ENCODE measurements around the gene RAPGEF4. TPM values are rescaled to one million over a fixed set of nuclear protein-coding genes. Genes with fewer than 3 reads are reported as not detected.

Gene RAPGEF4
- total and polyA plus RNA-seq, 3 experiments from 2014 or later: not detected

DNA sequence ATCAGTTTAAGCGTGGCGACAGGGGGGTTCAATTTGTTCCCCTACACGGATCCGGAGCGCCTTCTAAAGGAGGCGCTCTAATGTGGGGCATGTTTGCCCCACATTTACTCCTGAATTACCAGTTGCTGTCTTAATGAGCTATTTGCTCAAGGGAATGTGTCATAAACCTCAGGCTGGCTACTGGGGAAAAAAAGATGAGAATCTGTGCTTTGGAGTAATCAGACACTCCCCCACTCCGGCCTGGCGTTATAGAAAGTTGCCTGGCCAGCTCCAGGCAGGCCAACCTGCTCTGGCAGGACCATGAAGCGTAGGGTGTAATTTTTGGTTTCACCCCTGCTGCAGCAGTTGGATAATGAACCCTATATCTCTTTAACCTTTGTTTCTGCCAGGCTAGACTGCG lies 309.0 kb downstream of the RAPGEF4 start:
- POLR2A ChIA-PET: no interaction called here
- peak overlapping the region in 1 of 8 donors; percentile 17 for H3K27ac Mint-ChIP-seq
- DNase-seq: no peak
- Histone ChIP-seq H3K36me3 (ENCODE audit: insufficient read depth, low read length) (no peaks in the 10 kb centered on the region), H3K27ac (ENCODE audit: low read depth, low read length) (no peak overlapping the region), H3K27me3 (ENCODE audit: insufficient read depth, low read length, poor library complexity, severe bottlenecking) (no peaks in the 10 kb centered on the region), H3K4me3 (ENCODE audit: low read length) (no peak overlapping the region), H3K4me1 (ENCODE audit: insufficient read depth, low read length) (no peaks in the 10 kb centered on the region), H3K9me3 (ENCODE audit: low read length) (no peaks in the 10 kb centered on the region)
- no peaks in the 10 kb centered on the region for H3K36me3 Mint-ChIP-seq
- no peak overlapping the region for H3K4me3 Mint-ChIP-seq
- CTCF ChIA-PET: interaction anchor here (0.7 kb wide), 1 partner anchor 17 kb away, joined by 4 read pairs; no protein-coding TSS in a partner anchor
- H3K9me3 Mint-ChIP-seq: no peaks in the 10 kb centered on the region
- H3K4me1 Mint-ChIP-seq: no peaks in the 10 kb centered on the region
- H3K27me3 Mint-ChIP-seq: peaks cover 0 to 4% of the 10 kb centered on the region in 2 donors

DNA sequence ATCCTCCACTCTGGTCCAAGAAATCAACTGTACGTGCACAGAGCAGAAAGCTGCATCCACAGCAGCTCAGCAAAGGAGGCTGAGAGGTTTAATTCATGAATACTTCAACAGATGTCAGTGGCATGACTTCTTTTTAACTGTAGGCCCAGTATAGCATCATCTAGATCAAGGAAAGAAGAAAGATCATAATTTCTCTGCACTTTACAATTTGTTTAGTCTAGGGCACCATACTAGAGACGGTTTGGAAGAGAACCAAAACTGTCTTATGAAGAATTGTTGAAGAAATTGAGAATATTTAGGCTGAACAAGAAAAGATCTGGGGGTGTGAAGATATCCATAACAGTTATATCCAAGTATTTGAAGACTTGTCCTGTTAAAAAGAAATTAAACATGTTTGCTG lies 309.5 kb downstream of the RAPGEF4 start:
- peaks cover 0 to 4% of the 10 kb centered on the region in 2 donors for H3K27me3 Mint-ChIP-seq
- H3K27ac ChIP-seq (ENCODE audit: low read depth, low read length): no peak overlapping the region
- ChIA-PET CTCF (interaction anchor here (0.7 kb wide), 1 partner anchor 18 kb away, joined by 4 read pairs; no protein-coding TSS in a partner anchor), POLR2A (no interaction called here)
- H3K4me3 Mint-ChIP-seq: no peak overlapping the region
- no peaks in the 10 kb centered on the region for H3K4me1 ChIP-seq (ENCODE audit: insufficient read depth, low read length)
- no peak overlapping the region for H3K4me3 ChIP-seq (ENCODE audit: low read length)
- H3K4me1 Mint-ChIP-seq: no peaks in the 10 kb centered on the region
- no peak overlapping the region for H3K27ac Mint-ChIP-seq
- DNase-seq: no peak
- H3K36me3 Mint-ChIP-seq: no peaks in the 10 kb centered on the region
- no peaks in the 10 kb centered on the region for H3K9me3 Mint-ChIP-seq
- H3K27me3 ChIP-seq (ENCODE audit: insufficient read depth, low read length, poor library complexity, severe bottlenecking): no peaks in the 10 kb centered on the region
- no peaks in the 10 kb centered on the region for H3K9me3 ChIP-seq (ENCODE audit: low read length)
- H3K36me3 ChIP-seq (ENCODE audit: insufficient read depth, low read length): no peaks in the 10 kb centered on the region

DNA sequence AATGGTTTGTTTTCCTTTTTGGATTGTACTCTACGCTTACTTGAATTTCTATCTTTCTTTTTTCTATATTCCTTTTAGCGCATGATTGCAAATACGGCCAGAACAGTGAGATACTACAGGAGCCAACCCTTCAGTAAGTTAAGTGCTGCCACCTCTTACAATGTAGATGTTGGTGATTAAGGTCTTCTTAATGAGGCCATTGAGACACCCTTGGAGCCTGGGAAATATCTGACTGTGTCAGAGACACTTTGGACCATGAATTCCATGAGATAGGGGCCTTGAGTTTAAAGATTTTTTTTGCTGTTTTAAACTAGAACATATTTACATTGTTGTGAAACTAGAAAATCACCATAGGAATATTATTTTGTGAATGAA lies 312.9 kb downstream of the RAPGEF4 start:
- no peaks in the 10 kb centered on the region for H3K4me1 Mint-ChIP-seq
- Histone ChIP-seq H3K4me1 (ENCODE audit: insufficient read depth, low read length) (no peaks in the 10 kb centered on the region), H3K27me3 (ENCODE audit: insufficient read depth, low read length, poor library complexity, severe bottlenecking) (no peaks in the 10 kb centered on the region), H3K9me3 (ENCODE audit: low read length) (no peaks in the 10 kb centered on the region), H3K27ac (ENCODE audit: low read depth, low read length) (no peak overlapping the region), H3K4me3 (ENCODE audit: low read length) (no peak overlapping the region), H3K36me3 (ENCODE audit: insufficient read depth, low read length) (no peaks in the 10 kb centered on the region)
- H3K9me3 Mint-ChIP-seq: no peaks in the 10 kb centered on the region
- POLR2A ChIA-PET: no interaction called here
- H3K4me3 Mint-ChIP-seq: no peak overlapping the region
- H3K27me3 Mint-ChIP-seq: peaks cover 6 to 7% of the 10 kb centered on the region in 2 donors
- no peaks in the 10 kb centered on the region for H3K36me3 Mint-ChIP-seq
- no peak for DNase-seq
- H3K27ac Mint-ChIP-seq: peak overlapping the region in 1 of 8 donors; percentile 3
- CTCF ChIA-PET: no interaction called here

DNA sequence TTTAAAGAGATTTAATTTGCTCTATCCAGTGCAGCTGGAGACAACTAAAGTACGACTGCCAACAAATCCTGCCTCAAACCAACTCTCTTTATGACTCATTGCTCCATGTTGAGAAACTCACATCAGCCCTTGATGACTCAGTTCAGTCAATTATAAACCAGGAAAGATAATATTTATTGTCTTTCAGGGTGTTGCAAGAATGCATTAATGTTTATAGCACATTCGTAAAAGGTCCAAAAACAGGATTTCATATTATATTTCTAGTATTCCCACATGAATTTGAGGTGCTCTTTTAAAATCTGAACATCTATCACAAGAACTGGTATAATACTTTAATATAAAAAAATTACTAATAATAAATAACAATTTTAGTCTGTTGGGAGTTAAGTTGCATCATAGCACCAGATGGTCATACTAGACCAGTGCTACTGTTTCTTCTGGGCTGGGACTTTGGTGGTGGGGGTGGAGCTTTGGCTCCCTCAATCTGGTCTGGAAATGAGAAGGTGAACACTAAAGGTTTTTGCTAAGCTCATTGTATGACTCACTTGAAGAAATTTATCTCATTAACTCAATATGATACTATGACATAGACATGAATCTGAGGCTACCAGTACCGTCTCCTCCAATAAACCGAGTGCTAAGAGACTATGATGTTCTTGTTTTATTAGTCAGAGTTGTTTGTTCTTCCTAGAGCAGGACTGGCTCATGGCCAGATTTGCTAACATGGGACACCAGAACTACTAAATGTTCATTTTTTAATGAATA lies 313.4 kb downstream of the RAPGEF4 start:
- peaks cover 7 to 8% of the 10 kb centered on the region in 2 donors for H3K27me3 Mint-ChIP-seq
- no peak overlapping the region for H3K27ac Mint-ChIP-seq
- H3K4me1 Mint-ChIP-seq: no peaks in the 10 kb centered on the region
- no peaks in the 10 kb centered on the region for H3K36me3 ChIP-seq (ENCODE audit: insufficient read depth, low read length)
- H3K36me3 Mint-ChIP-seq: no peaks in the 10 kb centered on the region
- H3K9me3 ChIP-seq (ENCODE audit: low read length): no peaks in the 10 kb centered on the region
- ChIA-PET POLR2A (no interaction called here), CTCF (no interaction called here)
- H3K27ac ChIP-seq (ENCODE audit: low read depth, low read length): no peak overlapping the region
- no peaks in the 10 kb centered on the region for H3K9me3 Mint-ChIP-seq
- H3K4me1 ChIP-seq (ENCODE audit: insufficient read depth, low read length): no peaks in the 10 kb centered on the region
- no peaks in the 10 kb centered on the region for H3K27me3 ChIP-seq (ENCODE audit: insufficient read depth, low read length, poor library complexity, severe bottlenecking)
- no peak for DNase-seq
- no peak overlapping the region for H3K4me3 ChIP-seq (ENCODE audit: low read length)
- H3K4me3 Mint-ChIP-seq: no peak overlapping the region

DNA sequence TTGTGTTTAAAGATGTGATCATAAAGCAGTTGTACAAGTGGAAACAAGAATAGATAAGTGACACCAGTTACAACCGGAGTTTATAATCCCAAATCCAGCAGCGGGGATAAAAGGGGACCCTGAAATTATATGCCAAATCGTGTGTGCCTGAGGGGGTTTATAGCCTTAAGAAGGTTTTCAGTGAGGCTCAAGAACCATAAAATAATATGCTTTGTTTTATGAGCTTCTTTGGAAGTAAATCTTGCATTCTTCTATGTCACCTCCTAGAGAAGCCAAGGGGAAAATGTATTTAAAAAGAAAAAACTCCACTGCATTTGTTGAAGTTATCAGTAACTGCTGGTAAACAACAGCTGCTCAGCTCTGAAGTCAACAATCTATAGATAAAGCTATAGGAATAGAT lies 314.2 kb downstream of the RAPGEF4 start:
- H3K27ac Mint-ChIP-seq: no peak overlapping the region
- no peaks in the 10 kb centered on the region for H3K4me1 ChIP-seq (ENCODE audit: insufficient read depth, low read length)
- no peaks in the 10 kb centered on the region for H3K9me3 ChIP-seq (ENCODE audit: low read length)
- H3K36me3 ChIP-seq (ENCODE audit: insufficient read depth, low read length): no peaks in the 10 kb centered on the region
- no peaks in the 10 kb centered on the region for H3K4me1 Mint-ChIP-seq
- no peak for DNase-seq
- H3K27me3 Mint-ChIP-seq: peaks cover 7 to 15% of the 10 kb centered on the region in 2 donors
- no peaks in the 10 kb centered on the region for H3K9me3 Mint-ChIP-seq
- POLR2A ChIA-PET: no interaction called here
- no peak overlapping the region for H3K4me3 Mint-ChIP-seq
- no peaks in the 10 kb centered on the region for H3K27me3 ChIP-seq (ENCODE audit: insufficient read depth, low read length, poor library complexity, severe bottlenecking)
- CTCF ChIA-PET: no interaction called here
- H3K36me3 Mint-ChIP-seq: no peaks in the 10 kb centered on the region
- no peak overlapping the region for H3K27ac ChIP-seq (ENCODE audit: low read depth, low read length)
- no peak overlapping the region for H3K4me3 ChIP-seq (ENCODE audit: low read length)

DNA sequence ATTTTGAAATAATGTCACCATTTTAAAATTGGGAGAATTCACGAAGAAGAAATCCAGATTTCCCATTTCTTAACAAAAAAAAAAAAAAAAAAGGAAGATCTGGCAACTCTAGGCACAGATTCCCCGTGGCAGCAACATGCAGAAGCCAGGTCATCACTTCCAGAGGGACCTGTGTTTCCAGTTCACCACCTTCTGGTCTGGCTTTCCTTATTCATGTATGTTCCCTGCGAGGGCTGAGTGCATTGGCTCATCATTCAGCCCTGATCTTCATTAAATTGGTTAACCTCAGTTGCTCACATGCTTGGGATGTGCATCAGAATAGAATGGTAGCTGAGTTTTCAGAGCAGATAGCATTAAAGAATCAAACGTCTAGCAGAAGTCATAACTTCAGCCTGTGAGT lies 315.0 kb downstream of the RAPGEF4 start:
- H3K4me1 Mint-ChIP-seq: no peaks in the 10 kb centered on the region
- H3K4me3 Mint-ChIP-seq: no peak overlapping the region
- H3K4me3 ChIP-seq (ENCODE audit: low read length): no peak overlapping the region
- CTCF ChIA-PET: no interaction called here
- no peak overlapping the region for H3K27ac Mint-ChIP-seq
- H3K36me3 ChIP-seq (ENCODE audit: insufficient read depth, low read length): no peaks in the 10 kb centered on the region
- no peaks in the 10 kb centered on the region for H3K4me1 ChIP-seq (ENCODE audit: insufficient read depth, low read length)
- no peak overlapping the region for H3K27ac ChIP-seq (ENCODE audit: low read depth, low read length)
- no peaks in the 10 kb centered on the region for H3K36me3 Mint-ChIP-seq
- peaks cover 9 to 18% of the 10 kb centered on the region in 2 donors for H3K27me3 Mint-ChIP-seq
- no peaks in the 10 kb centered on the region for H3K9me3 ChIP-seq (ENCODE audit: low read length)
- POLR2A ChIA-PET: no interaction called here
- no peaks in the 10 kb centered on the region for H3K27me3 ChIP-seq (ENCODE audit: insufficient read depth, low read length, poor library complexity, severe bottlenecking)
- DNase-seq: no peak
- H3K9me3 Mint-ChIP-seq: no peaks in the 10 kb centered on the region

DNA sequence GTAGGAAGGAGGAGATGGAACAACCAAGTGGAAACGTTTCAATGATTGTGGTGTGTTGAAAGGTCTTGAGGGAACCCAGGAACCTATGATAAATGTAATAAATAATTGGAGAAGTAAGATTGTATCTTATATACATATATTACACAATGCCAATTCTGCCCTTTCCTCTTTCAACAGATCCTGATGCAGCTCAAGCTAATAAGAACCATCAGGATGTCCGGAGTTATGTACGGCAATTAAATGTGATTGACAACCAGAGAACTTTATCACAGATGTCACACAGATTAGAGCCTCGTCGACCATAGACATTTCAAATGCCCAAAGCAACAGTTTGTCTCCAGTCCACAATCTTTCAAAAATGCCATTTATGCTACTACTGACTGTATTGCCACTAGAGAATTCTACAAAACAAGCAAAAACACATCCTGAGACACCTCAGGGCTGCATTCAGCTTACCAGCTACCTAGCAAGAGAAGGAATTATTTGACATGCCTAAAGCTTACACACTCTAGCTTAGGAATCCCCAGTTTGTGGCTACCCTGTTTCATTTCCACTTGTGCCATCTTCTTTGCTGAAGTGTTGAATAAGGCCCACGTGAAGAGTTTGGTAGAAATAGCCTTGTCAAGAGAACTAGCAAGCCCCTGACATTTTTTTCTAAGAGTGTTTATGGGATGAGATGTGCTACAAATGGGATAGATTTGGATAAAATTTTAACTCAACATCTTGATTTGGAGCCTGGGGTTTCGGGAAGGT lies 316.0 kb downstream of the RAPGEF4 start:
- H3K27me3 Mint-ChIP-seq: peaks cover 9 to 18% of the 10 kb centered on the region in 2 donors
- no peaks in the 10 kb centered on the region for H3K27me3 ChIP-seq (ENCODE audit: insufficient read depth, low read length, poor library complexity, severe bottlenecking)
- no peaks in the 10 kb centered on the region for H3K9me3 ChIP-seq (ENCODE audit: low read length)
- no peaks in the 10 kb centered on the region for H3K9me3 Mint-ChIP-seq
- no peaks in the 10 kb centered on the region for H3K4me1 Mint-ChIP-seq
- no peak for DNase-seq
- ChIA-PET CTCF (no interaction called here), POLR2A (no interaction called here)
- H3K27ac ChIP-seq (ENCODE audit: low read depth, low read length): no peak overlapping the region
- H3K4me3 ChIP-seq (ENCODE audit: low read length): no peak overlapping the region
- H3K36me3 ChIP-seq (ENCODE audit: insufficient read depth, low read length): no peaks in the 10 kb centered on the region
- no peaks in the 10 kb centered on the region for H3K4me1 ChIP-seq (ENCODE audit: insufficient read depth, low read length)
- H3K4me3 Mint-ChIP-seq: no peak overlapping the region
- H3K27ac Mint-ChIP-seq: no peak overlapping the region
- H3K36me3 Mint-ChIP-seq: no peaks in the 10 kb centered on the region

DNA sequence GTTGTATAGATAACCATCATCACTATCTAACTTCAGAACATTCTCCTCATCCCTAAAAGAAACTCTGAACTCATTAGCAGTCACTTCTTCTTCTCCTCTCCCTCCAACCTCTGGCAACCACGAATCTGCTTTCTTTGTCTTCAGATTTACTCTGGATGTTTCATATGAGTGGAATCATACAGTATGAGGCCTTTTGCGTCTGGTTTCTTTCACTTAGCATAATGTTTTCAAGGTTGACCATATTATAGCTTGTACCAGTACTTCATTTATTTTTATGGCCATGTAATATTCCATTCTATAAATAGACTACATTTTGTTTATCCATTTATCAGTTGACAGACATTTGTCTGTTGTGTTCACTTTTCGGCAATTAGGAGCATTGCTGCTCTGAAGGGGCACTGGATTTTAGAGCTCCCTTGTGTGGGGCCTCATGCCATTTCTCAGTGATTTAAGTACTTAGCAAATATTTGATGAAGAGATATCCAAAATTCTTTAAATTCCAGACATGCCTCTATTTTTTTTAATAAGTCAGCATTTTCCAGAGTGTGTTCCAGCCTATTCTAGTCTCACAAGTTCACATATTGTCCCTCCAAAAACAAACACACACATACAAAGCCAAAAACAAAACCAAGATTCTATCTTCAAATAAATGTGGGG lies 317.5 kb downstream of the RAPGEF4 start:
- Mint-ChIP-seq H3K27me3 (peaks cover 6 to 26% of the 10 kb centered on the region in 2 donors), H3K4me3 (no peak overlapping the region), H3K4me1 (no peaks in the 10 kb centered on the region), H3K36me3 (no peaks in the 10 kb centered on the region), H3K9me3 (no peaks in the 10 kb centered on the region), H3K27ac (peak overlapping the region in 1 of 8 donors; percentile 81)
- no peaks in the 10 kb centered on the region for H3K36me3 ChIP-seq (ENCODE audit: insufficient read depth, low read length)
- DNase-seq: no peak
- no peak overlapping the region for H3K27ac ChIP-seq (ENCODE audit: low read depth, low read length)
- H3K9me3 ChIP-seq (ENCODE audit: low read length): no peaks in the 10 kb centered on the region
- no peaks in the 10 kb centered on the region for H3K27me3 ChIP-seq (ENCODE audit: insufficient read depth, low read length, poor library complexity, severe bottlenecking)
- H3K4me1 ChIP-seq (ENCODE audit: insufficient read depth, low read length): no peaks in the 10 kb centered on the region
- ChIA-PET POLR2A (no interaction called here), CTCF (no interaction called here)
- H3K4me3 ChIP-seq (ENCODE audit: low read length): no peak overlapping the region
